Vagina (tissue), 2 donors: Measurements from ENCODE around the gene PPP3CA. TPM values are rescaled to one million over a fixed set of nuclear protein-coding genes. Genes with fewer than 3 reads are reported as not detected.

Experiments
- DNase-seq, 2 donors: peaks; one replicate each; pipeline ENCODE4 v3.0.0-alpha.2; 2017; ENCODE audit errors: extremely low spot score in 2 of 2
- H3K27ac ChIP-seq: fragments of 200-600 bp; sonication (generic); one replicate; pipeline ENCODE4 v1.5.1; 2019
- H3K27me3 ChIP-seq: fragments of 200-600 bp; sonication (generic); one replicate; pipeline ENCODE4 v1.5.1; 2019
- H3K36me3 ChIP-seq, 2 donors: fragments of 200-600 bp; sonication (generic); one replicate each; pipeline ENCODE4 v1.5.1; 2017 to 2019
- H3K4me1 ChIP-seq: fragments of 200-600 bp; sonication (generic); one replicate; pipeline ENCODE4 v1.5.1; 2019
- H3K4me3 ChIP-seq, 2 donors: fragments of 200-600 bp; sonication (generic); 1 replicate in 1 of 2; 2 replicates in 1 of 2; pipeline ENCODE4 v1.5.1; 2016 to 2019
- H3K9me3 ChIP-seq: fragments of 200-600 bp; sonication (generic); one replicate; pipeline ENCODE4 v1.5.1; 2019
- CTCF ChIP-seq, 3 experiments: fragments of 450-650 bp in 2 of 3; fragments of 200-600 bp in 1 of 3; sonication (generic) in 1 of 3; IDR thresholded peaks; one replicate each; pipeline ENCODE4 v1.5.1; 2017 to 2019; ENCODE audit warnings: antibody characterized with exemption in 3 of 3, mild to moderate bottlenecking in 2 of 3, moderate library complexity in 2 of 3
- POLR2A ChIP-seq, 2 donors: fragments of 450-650 bp; IDR thresholded peaks; one replicate each; pipeline ENCODE4 v1.6.1; 2017; ENCODE audit warnings: antibody characterized with exemption in 2 of 2, mild to moderate bottlenecking in 2 of 2, moderate library complexity in 2 of 2
- POLR2AphosphoS5 ChIP-seq, 2 donors: sonication (generic); formaldehyde crosslinking; IDR thresholded peaks; one replicate each; pipeline ENCODE4 v1.9.0; 2017; ENCODE audit warnings: antibody characterized with exemption in 2 of 2, mild to moderate bottlenecking in 2 of 2, low read depth in 1 of 2; ENCODE audit not compliant: insufficient read depth in 1 of 2
- intact Hi-C: fragments of 100-400 bp; cut with DNase I; formaldehyde crosslinking; loops from one replicate; pipeline ENCODE4 v1.15.1; 2023
- total RNA-seq: library from RNA; depleted of rRNA; stranded (reverse); fragments of >200 nt; gene quantifications from one replicate; pipeline ENCODE4 v1.2.3, GENCODE V29; 2016

PPP3CA gene
- total RNA-seq, 1 donor from 2014 or later = 45.9 TPM

GRCh38 chr4:100983426-100983825, 363.9 kb downstream of the PPP3CA start:
- H3K27me3 ChIP-seq = no peaks in the 10 kb centered on the region
- H3K4me3 ChIP-seq = no peak overlapping the region
- no peaks in the 10 kb centered on the region for H3K9me3 ChIP-seq
- intact Hi-C loops = loop anchor here (5.0 kb wide), 1 partner anchor 364 kb away; the partner anchor contains the start of gene PPP3CA
- no peak overlapping the region for H3K27ac ChIP-seq
- no peaks in the 10 kb centered on the region for H3K36me3 ChIP-seq
- no peak for TF ChIP-seq CTCF (IDR thresholded peaks at IDR 0.05)
- no peak for TF ChIP-seq POLR2AphosphoS5 (IDR thresholded peaks at IDR 0.05; ENCODE audit: insufficient read depth in 1 of 2, low read depth in 1 of 2)
- TF ChIP-seq POLR2A (IDR thresholded peaks at IDR 0.05) = no peak
- no peak for DNase-seq
- no peaks in the 10 kb centered on the region for H3K4me1 ChIP-seq

GRCh38 chr4:100982345-100982744, 365.0 kb downstream of the PPP3CA start:
- no peak for TF ChIP-seq POLR2A (IDR thresholded peaks at IDR 0.05)
- no peak for TF ChIP-seq CTCF (IDR thresholded peaks at IDR 0.05)
- intact Hi-C loops = loop anchor here (5.0 kb wide), 1 partner anchor 365 kb away; the partner anchor contains the start of gene PPP3CA

GRCh38 chr4:100981447-100982204, 365.7 kb downstream of the PPP3CA start:
- H3K4me1 ChIP-seq = peaks cover 15% of the 10 kb centered on the region
- intact Hi-C loops = loop anchor here (5.0 kb wide), 1 partner anchor 366 kb away; the partner anchor contains the start of gene PPP3CA
- no peaks in the 10 kb centered on the region for H3K9me3 ChIP-seq
- H3K4me3 ChIP-seq = no peak overlapping the region
- H3K27ac ChIP-seq = no peak overlapping the region
- H3K27me3 ChIP-seq = no peaks in the 10 kb centered on the region
- TF ChIP-seq POLR2AphosphoS5 (IDR thresholded peaks at IDR 0.05; ENCODE audit: insufficient read depth in 1 of 2, low read depth in 1 of 2) (no peak), POLR2A (IDR thresholded peaks at IDR 0.05) (no peak)
- no peaks in the 10 kb centered on the region for H3K36me3 ChIP-seq
- DNase-seq = no peak

More at GRCh38 chr4:100982345-100982744, 365.0 kb downstream of the PPP3CA start:
- Histone ChIP-seq H3K36me3 (no peaks in the 10 kb centered on the region), H3K4me3 (no peak overlapping the region), H3K4me1 (peaks cover 8% of the 10 kb centered on the region), H3K9me3 (no peaks in the 10 kb centered on the region), H3K27ac (no peak overlapping the region), H3K27me3 (no peaks in the 10 kb centered on the region)
- no peak for DNase-seq

GRCh38 chr4:100979736-100980135, 367.6 kb downstream of the PPP3CA start:
- H3K36me3 ChIP-seq = no peaks in the 10 kb centered on the region
- intact Hi-C loops = loop anchor here (5.0 kb wide), 1 partner anchor 368 kb away; the partner anchor contains the start of gene PPP3CA
- H3K9me3 ChIP-seq = no peaks in the 10 kb centered on the region
- DNase-seq = no peak
- TF ChIP-seq POLR2A (IDR thresholded peaks at IDR 0.05) = no peak
- no peak for TF ChIP-seq CTCF (IDR thresholded peaks at IDR 0.05)
- no peak for TF ChIP-seq POLR2AphosphoS5 (IDR thresholded peaks at IDR 0.05; ENCODE audit: insufficient read depth in 1 of 2, low read depth in 1 of 2)
- H3K4me1 ChIP-seq = peaks cover 15% of the 10 kb centered on the region
- H3K27ac ChIP-seq = no peak overlapping the region
- H3K27me3 ChIP-seq = no peaks in the 10 kb centered on the region
- H3K4me3 ChIP-seq = no peak overlapping the region

- H3K4me1 ChIP-seq = peaks cover 15% of the 10 kb centered on the region
- H3K36me3 ChIP-seq = no peaks in the 10 kb centered on the region
- H3K27me3 ChIP-seq = no peaks in the 10 kb centered on the region
- H3K9me3 ChIP-seq = no peaks in the 10 kb centered on the region
- H3K4me3 ChIP-seq = no peak overlapping the region
- no peak for DNase-seq
- intact Hi-C loops = no loop called here
- no peak overlapping the region for H3K27ac ChIP-seq
- no peak for TF ChIP-seq CTCF (IDR thresholded peaks at IDR 0.05)
- peak in 1 of 2 donors; percentile 32 for TF ChIP-seq POLR2AphosphoS5 (IDR thresholded peaks at IDR 0.05; ENCODE audit: insufficient read depth in 1 of 2, low read depth in 1 of 2)
Observed at GRCh38 chr4:100977746-100978397, 369.5 kb downstream of the PPP3CA start.
